CD8-positive, alpha-beta memory T cell (primary cell): Measurements from ENCODE around the gene RPLP2. TPM values are rescaled to one million over a fixed set of nuclear protein-coding genes. Genes with fewer than 3 reads are reported as not detected.

Source experiments
- CTCF ChIA-PET: fragments of 350-600 bp; sonication (Branson Sonifier 250); formaldehyde crosslinking; loops from one replicate; lab custom pipeline; 2021; ENCODE audit warnings: antibody characterized with exemption; lab: Charles Lee
- POLR2A ChIA-PET: fragments of 350-600 bp; sonication (Branson Sonifier 250); formaldehyde crosslinking; loops from one replicate; lab custom pipeline; 2021; ENCODE audit warnings: antibody characterized with exemption; lab: Charles Lee
- DNase-seq, 5 donors: peaks; one replicate each; pipeline versions ENCODE4 v3.0.0 to v3.0.0-alpha.2; 2020 to 2022; ENCODE audit warnings: mixed read lengths in 1 of 5
- H3K27ac ChIP-seq: one replicate; pipeline ENCODE4 v1.7.0; 2013; ENCODE audit warnings: low read depth, mild to moderate bottlenecking, low read length, moderate library complexity
- H3K27me3 ChIP-seq: 2 replicates; pipeline ENCODE4 v1.7.0; 2013; ENCODE audit warnings: low read length, mild to moderate bottlenecking; ENCODE audit not compliant: insufficient read depth, poor library complexity, severe bottlenecking
- H3K36me3 ChIP-seq: 2 replicates; pipeline ENCODE4 v1.7.0; 2013; ENCODE audit warnings: mild to moderate bottlenecking, low read length, moderate library complexity; ENCODE audit not compliant: insufficient read depth
- H3K4me1 ChIP-seq: 2 replicates; pipeline ENCODE4 v1.7.0; 2013; ENCODE audit warnings: mild to moderate bottlenecking, low read length, moderate library complexity; ENCODE audit not compliant: insufficient read depth
- H3K4me3 ChIP-seq: 2 replicates; pipeline ENCODE4 v1.7.0; 2013; ENCODE audit warnings: mild to moderate bottlenecking, low read length
- H3K9me3 ChIP-seq: 2 replicates; pipeline ENCODE4 v1.7.0; 2013; ENCODE audit warnings: mild to moderate bottlenecking, low read length
- H3K27ac Mint-ChIP-seq, 8 donors: one replicate each; pipeline ENCODE4 v1.8.0; 2020 to 2021; ENCODE audit warnings: mixed read lengths in 8 of 8, mild to moderate bottlenecking in 6 of 8, inconsistent platforms in 3 of 8, moderate library complexity in 3 of 8
- H3K27me3 Mint-ChIP-seq, 2 donors: one replicate each; pipeline ENCODE4 v1.8.0; 2020 to 2021; ENCODE audit warnings: mixed read lengths in 2 of 2, mild to moderate bottlenecking in 1 of 2, moderate library complexity in 1 of 2
- H3K36me3 Mint-ChIP-seq, 3 donors: one replicate each; pipeline ENCODE4 v1.8.0; 2020 to 2021; ENCODE audit warnings: mixed read lengths in 3 of 3, inconsistent platforms in 1 of 3, mild to moderate bottlenecking in 1 of 3
- H3K4me1 Mint-ChIP-seq, 3 donors: one replicate each; pipeline ENCODE4 v1.8.0; 2020 to 2021; ENCODE audit warnings: mixed read lengths in 3 of 3, inconsistent platforms in 1 of 3, mild to moderate bottlenecking in 1 of 3
- H3K4me3 Mint-ChIP-seq, 7 donors: one replicate each; pipeline ENCODE4 v1.8.0; 2020 to 2021; ENCODE audit warnings: mixed read lengths in 7 of 7, mild to moderate bottlenecking in 6 of 7, moderate library complexity in 4 of 7, inconsistent platforms in 2 of 7
- H3K9me3 Mint-ChIP-seq, 5 donors: one replicate each; pipeline ENCODE4 v1.8.0; 2020 to 2022; ENCODE audit warnings: mixed read lengths in 5 of 5, mild to moderate bottlenecking in 3 of 5, moderate library complexity in 2 of 5, inconsistent platforms in 1 of 5
- polyA plus RNA-seq: library from polyadenylated mRNA; unstranded; fragments of 300-500 nt; fragmentation: Illumina TruSeq; gene quantifications from one replicate; pipeline ENCODE4 v1.2.3, GENCODE V29; 2021
- total RNA-seq, 2 experiments: library from RNA; stranded (reverse); gene quantifications; one replicate each; pipeline ENCODE4 v1.2.3, GENCODE V29; 2021

The RPLP2 gene
- total and polyA plus RNA-seq, 3 experiments from 2014 or later, result 2,769 to 3,158 (median 2,922) TPM

DNA sequence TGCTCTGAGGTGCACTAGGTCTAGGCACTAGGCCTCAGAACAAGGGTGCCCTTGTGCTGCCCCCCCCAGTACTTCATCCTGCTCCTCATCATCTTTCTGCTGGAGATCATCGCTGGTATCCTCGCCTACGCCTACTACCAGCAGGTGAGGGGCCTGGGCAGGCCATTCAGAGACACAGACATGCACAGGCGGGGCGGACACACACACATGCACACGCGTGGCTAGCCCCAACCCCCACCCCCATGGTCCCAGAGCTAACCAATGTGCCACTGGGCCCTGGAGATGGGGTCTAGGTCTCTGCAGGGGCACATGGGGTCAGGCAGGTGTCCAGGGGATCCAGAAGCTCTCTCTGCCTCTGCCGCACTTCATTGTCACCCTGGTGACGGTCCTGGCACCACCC lies 26.9 kb downstream of the RPLP2 start:
- Histone ChIP-seq H3K36me3 (no peaks in the 10 kb centered on the region), H3K9me3 (no peaks in the 10 kb centered on the region), H3K27me3 (no peaks in the 10 kb centered on the region), H3K27ac (no peak overlapping the region), H3K4me1 (peaks cover 23% of the 10 kb centered on the region), H3K4me3 (no peak overlapping the region)
- Mint-ChIP-seq H3K27ac (no peak overlapping the region), H3K4me1 (peaks cover 15 to 44% (median 16%) of the 10 kb centered on the region in 3 donors), H3K36me3 (peaks cover 0 to 34% (median 0%) of the 10 kb centered on the region in 3 donors), H3K9me3 (no peaks in the 10 kb centered on the region), H3K4me3 (no peak overlapping the region), H3K27me3 (no peaks in the 10 kb centered on the region)
- no peak for DNase-seq
- CTCF ChIA-PET, result interaction anchor here (0.9 to 1.6 kb wide), 2 partner anchors 14 to 18 kb away, joined by 3 read pairs; partner anchors contain the start of gene PNPLA2
- POLR2A ChIA-PET, result no interaction called here

DNA sequence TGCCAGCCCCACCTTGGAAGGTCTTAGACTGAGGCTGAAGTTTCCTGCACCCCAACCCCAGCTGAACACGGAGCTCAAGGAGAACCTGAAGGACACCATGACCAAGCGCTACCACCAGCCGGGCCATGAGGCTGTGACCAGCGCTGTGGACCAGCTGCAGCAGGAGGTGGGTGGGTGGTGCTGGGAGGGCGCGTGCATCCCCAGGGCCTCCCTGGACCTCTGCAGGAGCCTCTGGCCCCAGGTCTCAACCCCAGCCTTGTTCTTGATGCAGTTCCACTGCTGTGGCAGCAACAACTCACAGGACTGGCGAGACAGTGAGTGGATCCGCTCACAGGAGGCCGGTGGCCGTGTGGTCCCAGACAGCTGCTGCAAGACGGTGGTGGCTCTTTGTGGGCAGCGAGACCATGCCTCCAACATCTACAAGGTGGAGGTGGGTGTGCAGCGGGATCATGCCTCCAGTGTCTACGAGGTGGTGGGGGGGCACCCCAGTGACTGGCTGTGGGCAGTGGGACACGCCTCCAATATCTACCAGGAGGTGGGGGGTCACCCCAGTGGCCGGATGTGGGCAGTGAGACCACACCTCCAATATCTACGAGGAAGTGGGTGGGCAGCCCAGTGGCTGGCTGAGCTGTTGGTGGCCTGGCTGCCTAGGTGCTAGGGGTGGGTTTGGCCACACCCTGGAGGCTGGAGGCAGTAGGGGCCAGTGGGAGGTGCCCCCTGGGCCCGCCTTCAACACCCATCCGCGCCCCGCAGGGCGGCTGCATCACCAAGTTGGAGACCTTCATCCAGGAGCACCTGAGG lies 27.6 kb downstream of the RPLP2 start:
- Mint-ChIP-seq H3K36me3 (peaks cover 0 to 37% (median 0%) of the 10 kb centered on the region in 3 donors), H3K9me3 (no peaks in the 10 kb centered on the region), H3K27ac (peak overlapping the region in 2 of 8 donors; percentile 23 to 46), H3K27me3 (no peaks in the 10 kb centered on the region), H3K4me1 (peaks cover 15 to 42% (median 15%) of the 10 kb centered on the region in 3 donors), H3K4me3 (no peak overlapping the region)
- Histone ChIP-seq H3K27me3 (no peaks in the 10 kb centered on the region), H3K27ac (no peak overlapping the region), H3K4me3 (no peak overlapping the region), H3K4me1 (peaks cover 20% of the 10 kb centered on the region), H3K36me3 (no peaks in the 10 kb centered on the region), H3K9me3 (no peaks in the 10 kb centered on the region)
- ChIA-PET POLR2A (no interaction called here), CTCF (interaction anchor here (1.6 kb wide), 1 partner anchor 15 kb away, joined by 3 read pairs; no protein-coding TSS in a partner anchor)
- no peak for DNase-seq

DNA sequence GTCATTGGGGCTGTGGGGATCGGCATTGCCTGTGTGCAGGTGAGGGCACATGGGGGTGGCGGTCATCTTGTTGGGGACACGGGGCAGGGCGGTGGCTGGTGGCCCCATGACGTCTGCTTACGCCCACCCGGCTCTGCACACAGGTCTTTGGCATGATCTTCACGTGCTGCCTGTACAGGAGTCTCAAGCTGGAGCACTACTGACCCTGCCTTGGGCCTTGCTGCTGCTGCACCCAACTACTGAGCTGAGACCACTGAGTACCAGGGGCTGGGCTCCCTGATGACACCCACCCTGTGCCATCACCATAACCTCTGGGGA lies 28.2 kb downstream of the RPLP2 start:
- ChIA-PET POLR2A (no interaction called here), CTCF (interaction anchor here (1.6 kb wide), 1 partner anchor 15 kb away, joined by 3 read pairs; no protein-coding TSS in a partner anchor)
- Histone ChIP-seq H3K27ac (no peak overlapping the region), H3K27me3 (no peaks in the 10 kb centered on the region), H3K4me1 (peaks cover 20% of the 10 kb centered on the region), H3K4me3 (no peak overlapping the region), H3K9me3 (no peaks in the 10 kb centered on the region), H3K36me3 (no peaks in the 10 kb centered on the region)
- DNase-seq, result no peak
- Mint-ChIP-seq H3K4me3 (peak overlapping the region in 1 of 7 donors; percentile 60), H3K4me1 (peaks cover 15 to 41% (median 15%) of the 10 kb centered on the region in 3 donors), H3K36me3 (peaks cover 0 to 37% (median 0%) of the 10 kb centered on the region in 3 donors), H3K27me3 (no peaks in the 10 kb centered on the region), H3K9me3 (no peaks in the 10 kb centered on the region), H3K27ac (peak overlapping the region in 1 of 8 donors; percentile 23)

DNA sequence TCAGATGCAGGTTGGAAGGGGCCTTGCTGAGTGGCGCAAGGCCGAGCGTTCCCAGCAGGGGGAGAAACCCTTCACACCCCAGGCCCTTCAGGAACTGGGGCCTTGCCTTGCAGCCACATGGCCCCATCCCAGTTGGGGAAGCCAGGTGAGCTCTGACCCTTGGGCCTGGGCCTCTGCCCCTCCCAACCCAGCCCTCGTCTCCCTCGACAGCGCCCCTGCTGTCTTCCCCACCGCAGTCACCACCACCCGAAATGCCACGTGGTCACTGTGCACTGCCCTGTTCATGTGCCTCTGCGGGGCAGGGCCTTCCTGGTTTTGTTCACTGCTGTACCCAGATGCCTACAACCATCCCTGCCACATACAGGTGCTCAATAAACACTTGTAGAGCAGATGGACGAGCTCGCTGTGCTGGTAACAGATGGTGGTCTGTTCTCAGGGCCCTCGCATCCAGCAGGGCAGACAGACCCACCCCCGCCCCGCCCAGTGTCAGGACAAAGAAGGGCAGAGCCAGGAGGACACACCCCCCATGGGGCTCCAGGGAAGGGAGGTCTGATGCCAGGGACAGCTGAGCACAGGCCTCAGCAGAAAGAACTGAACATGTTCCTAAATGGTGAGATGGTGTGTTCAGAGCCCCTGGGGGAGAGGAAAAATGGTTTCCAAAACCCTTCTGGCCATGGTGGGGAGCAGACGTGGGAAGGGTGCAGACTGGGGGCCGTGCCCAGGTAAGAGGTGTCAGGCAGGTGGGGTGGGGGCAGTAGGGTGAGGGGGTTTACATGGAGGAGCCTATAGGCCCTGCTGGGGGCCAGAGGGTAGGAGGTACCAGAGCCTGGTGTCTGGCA lies 28.9 kb downstream of the RPLP2 start:
- peaks cover 3 to 4% of the 10 kb centered on the region in 2 donors for H3K27me3 Mint-ChIP-seq
- H3K4me3 ChIP-seq, result no peak overlapping the region
- peaks cover 15 to 43% (median 18%) of the 10 kb centered on the region in 3 donors for H3K4me1 Mint-ChIP-seq
- H3K4me3 Mint-ChIP-seq, result peak overlapping the region in 2 of 7 donors; percentile 60 to 73
- H3K36me3 ChIP-seq, result no peaks in the 10 kb centered on the region
- ChIA-PET CTCF (interaction anchor here (0.5 kb wide), 1 partner anchor 268 kb away, joined by 3 read pairs; no protein-coding TSS in a partner anchor), POLR2A (no interaction called here)
- no peaks in the 10 kb centered on the region for H3K9me3 Mint-ChIP-seq
- H3K27ac ChIP-seq, result no peak overlapping the region
- H3K27me3 ChIP-seq, result no peaks in the 10 kb centered on the region
- DNase-seq, result no peak
- peaks cover 0 to 37% (median 0%) of the 10 kb centered on the region in 3 donors for H3K36me3 Mint-ChIP-seq
- peaks cover 20% of the 10 kb centered on the region for H3K4me1 ChIP-seq
- H3K9me3 ChIP-seq, result no peaks in the 10 kb centered on the region
- peak overlapping the region in 2 of 8 donors; percentile 32 to 39 for H3K27ac Mint-ChIP-seq

DNA sequence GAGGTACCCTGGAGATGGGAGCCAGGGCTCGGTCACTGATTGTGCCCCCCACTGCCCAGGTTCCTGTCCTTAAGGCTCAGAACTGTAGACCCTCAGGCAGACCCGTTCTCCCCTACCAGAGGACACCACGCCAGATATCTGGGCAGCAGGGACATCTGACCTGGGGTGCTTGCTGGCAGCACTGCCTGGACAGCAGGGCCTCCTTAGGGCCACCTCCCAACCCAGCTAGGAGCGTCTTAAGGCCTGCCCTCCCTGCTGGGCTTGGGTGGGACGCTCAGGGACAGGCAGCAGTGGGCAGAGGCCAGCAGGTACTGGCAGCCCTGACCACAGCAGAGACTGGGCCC lies 29.5 kb downstream of the RPLP2 start:
- Histone ChIP-seq H3K9me3 (no peaks in the 10 kb centered on the region), H3K27me3 (no peaks in the 10 kb centered on the region), H3K4me3 (no peak overlapping the region), H3K4me1 (peaks cover 22% of the 10 kb centered on the region), H3K36me3 (no peaks in the 10 kb centered on the region), H3K27ac (no peak overlapping the region)
- H3K36me3 Mint-ChIP-seq, result peaks cover 0 to 37% (median 0%) of the 10 kb centered on the region in 3 donors
- peaks cover 15 to 43% (median 15%) of the 10 kb centered on the region in 3 donors for H3K4me1 Mint-ChIP-seq
- ChIA-PET CTCF (interaction anchor here (0.5 to 1.1 kb wide), 2 partner anchors 9 to 268 kb away, joined by 3 read pairs; no protein-coding TSS in a partner anchor), POLR2A (no interaction called here)
- H3K4me3 Mint-ChIP-seq, result peak overlapping the region in 1 of 7 donors; percentile 89
- no peak for DNase-seq
- H3K27me3 Mint-ChIP-seq, result peaks cover 3 to 4% of the 10 kb centered on the region in 2 donors
- peak overlapping the region in 2 of 8 donors; percentile 32 to 80 for H3K27ac Mint-ChIP-seq
- H3K9me3 Mint-ChIP-seq, result no peaks in the 10 kb centered on the region

DNA sequence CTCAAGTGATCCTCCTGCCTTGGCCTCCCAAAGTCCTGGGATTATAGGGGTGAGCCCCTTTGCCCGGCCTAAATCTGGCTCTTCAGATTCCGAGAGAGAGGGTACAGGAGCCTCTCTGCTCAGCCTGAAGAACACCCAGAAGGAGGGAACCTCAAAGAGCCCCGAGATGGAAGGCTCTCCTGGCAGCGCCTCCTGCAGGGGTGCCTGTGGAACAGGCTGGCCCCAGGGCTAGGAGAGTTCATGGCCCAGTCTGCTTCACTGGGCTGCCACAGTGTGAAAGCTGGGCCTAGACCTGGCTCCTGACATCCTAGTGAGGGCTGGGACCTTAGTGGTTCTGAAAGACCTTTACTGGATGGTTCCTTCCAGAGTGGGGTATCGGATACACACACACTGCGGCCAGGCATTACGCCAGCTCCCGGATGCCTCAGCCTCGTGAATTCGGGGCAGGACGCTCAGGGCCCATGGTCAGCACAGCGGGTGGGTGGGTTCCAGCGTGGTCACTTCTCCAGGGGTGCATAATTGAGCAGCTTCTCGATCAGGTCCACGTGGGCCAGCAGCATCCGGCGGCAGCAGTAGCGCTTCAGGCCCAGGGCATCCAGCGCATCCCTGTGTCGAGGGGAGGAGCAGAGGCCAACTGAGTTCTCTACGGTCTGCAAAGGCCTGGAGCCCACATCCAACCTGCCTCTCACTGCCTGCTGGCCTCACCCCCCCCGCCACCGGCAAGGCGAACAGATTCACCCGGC lies 30.3 kb downstream of the RPLP2 start:
- peaks cover 3 to 4% of the 10 kb centered on the region in 2 donors for H3K27me3 Mint-ChIP-seq
- peak overlapping the region in 5 of 8 donors; percentile 24 to 91 (median 69) for H3K27ac Mint-ChIP-seq
- H3K27ac ChIP-seq, result no peak overlapping the region
- CTCF ChIA-PET, result interaction anchor here (1.1 to 1.7 kb wide), 2 partner anchors 9 to 21 kb away, joined by 3 to 5 read pairs; partner anchors contain the start of gene PNPLA2
- no peak for DNase-seq
- no peaks in the 10 kb centered on the region for H3K9me3 ChIP-seq
- peak overlapping the region; percentile 23 to 91 (median 85) for H3K4me3 Mint-ChIP-seq
- POLR2A ChIA-PET, result interaction anchor here (1.1 kb wide), 1 partner anchor 10 kb away, joined by 3 read pairs; no protein-coding TSS in a partner anchor
- no peaks in the 10 kb centered on the region for H3K36me3 ChIP-seq
- H3K4me1 Mint-ChIP-seq, result peaks cover 15 to 35% (median 15%) of the 10 kb centered on the region in 3 donors
- peaks cover 28% of the 10 kb centered on the region for H3K4me1 ChIP-seq
- H3K36me3 Mint-ChIP-seq, result peaks cover 0 to 37% (median 0%) of the 10 kb centered on the region in 3 donors
- no peaks in the 10 kb centered on the region for H3K27me3 ChIP-seq
- no peaks in the 10 kb centered on the region for H3K9me3 Mint-ChIP-seq
- H3K4me3 ChIP-seq, result no peak overlapping the region

DNA sequence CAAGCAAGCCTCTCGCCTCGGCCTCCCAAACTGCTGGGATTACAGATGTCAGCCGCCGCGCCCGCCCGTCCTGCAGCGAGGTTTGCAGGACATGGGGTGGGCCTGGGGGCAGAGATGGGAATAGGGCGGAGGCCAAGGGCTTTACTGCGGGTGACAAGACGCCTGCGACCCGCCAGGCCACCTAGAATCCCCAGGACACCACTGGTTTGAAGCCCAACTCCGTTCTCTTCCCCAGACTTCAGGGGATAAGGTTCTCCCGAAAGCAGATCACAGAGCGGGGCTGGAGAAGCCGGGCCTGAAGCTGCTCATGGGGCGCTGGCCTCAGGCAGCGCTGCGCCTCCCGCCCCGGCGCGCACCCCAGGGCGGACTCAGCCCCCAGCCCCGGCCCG lies 32.2 kb downstream of the RPLP2 start:
- POLR2A ChIA-PET, result interaction anchor here (0.8 to 1.7 kb wide), 3 partner anchors 14 to 23 kb away, joined by 3 to 16 read pairs (median 4); partner anchors contain the start of gene PNPLA2
- Mint-ChIP-seq H3K27me3 (peaks cover 3 to 4% of the 10 kb centered on the region in 2 donors), H3K4me3 (peak overlapping the region; percentile 82 to 91 (median 86)), H3K36me3 (peaks cover 0 to 35% (median 0%) of the 10 kb centered on the region in 3 donors), H3K27ac (peak overlapping the region; percentile 21 to 84 (median 57)), H3K4me1 (peaks cover 15 to 33% (median 15%) of the 10 kb centered on the region in 3 donors), H3K9me3 (no peaks in the 10 kb centered on the region)
- peak overlapping the region; percentile 74 for H3K4me3 ChIP-seq
- DNase-seq, result no peak
- no peaks in the 10 kb centered on the region for H3K36me3 ChIP-seq
- peaks cover 29% of the 10 kb centered on the region for H3K4me1 ChIP-seq
- peak overlapping the region; percentile 74 for H3K27ac ChIP-seq
- CTCF ChIA-PET, result interaction anchor here (1.7 to 2.2 kb wide), 2 partner anchors 9 to 23 kb away, joined by 5 to 6 read pairs; partner anchors contain the start of genes CD151 and PNPLA2
- no peaks in the 10 kb centered on the region for H3K9me3 ChIP-seq
- no peaks in the 10 kb centered on the region for H3K27me3 ChIP-seq
